Measurements from ENCODE around the gene UQCR10. TPM values are rescaled to one million over a fixed set of nuclear protein-coding genes. Genes with fewer than 3 reads are reported as not detected.

Gene UQCR10
- total RNA-seq, 1 donor from 2014 or later, result 59.2 TPM

DNA sequence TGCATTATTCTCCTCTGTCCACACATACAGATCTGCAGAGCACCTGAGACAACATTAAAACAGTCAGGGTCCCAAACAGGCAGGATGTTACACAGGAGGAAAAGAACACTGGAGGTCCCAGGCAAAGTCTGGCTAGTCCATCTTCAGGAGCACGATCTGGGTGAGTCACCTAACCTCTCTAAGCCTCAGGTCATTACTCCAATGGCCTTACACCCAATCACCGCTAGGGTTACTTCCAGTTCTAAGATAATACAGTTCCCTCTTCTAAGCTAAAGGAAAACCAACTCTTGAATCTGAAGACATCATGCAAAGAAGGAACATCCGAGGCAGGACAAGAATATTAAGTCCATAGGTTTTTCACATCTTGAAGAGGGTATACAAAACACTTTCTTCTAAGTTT is 46.4 kb downstream of the UQCR10 start:
- Mint-ChIP-seq H3K27me3 (ENCODE audit: low read depth) (no peaks in the 10 kb centered on the region), H3K4me3 (ENCODE audit: unreplicated experiment) (no peak overlapping the region), H3K4me1 (ENCODE audit: low read depth) (no peaks in the 10 kb centered on the region), H3K9me3 (ENCODE audit: low read depth) (no peaks in the 10 kb centered on the region), H3K36me3 (ENCODE audit: low read depth) (peaks cover 34% of the 10 kb centered on the region), H3K27ac (ENCODE audit: unreplicated experiment) (no peak overlapping the region)
- no peak for DNase-seq (ENCODE audit: low spot score)
- TF ChIP-seq, protein P1, sequence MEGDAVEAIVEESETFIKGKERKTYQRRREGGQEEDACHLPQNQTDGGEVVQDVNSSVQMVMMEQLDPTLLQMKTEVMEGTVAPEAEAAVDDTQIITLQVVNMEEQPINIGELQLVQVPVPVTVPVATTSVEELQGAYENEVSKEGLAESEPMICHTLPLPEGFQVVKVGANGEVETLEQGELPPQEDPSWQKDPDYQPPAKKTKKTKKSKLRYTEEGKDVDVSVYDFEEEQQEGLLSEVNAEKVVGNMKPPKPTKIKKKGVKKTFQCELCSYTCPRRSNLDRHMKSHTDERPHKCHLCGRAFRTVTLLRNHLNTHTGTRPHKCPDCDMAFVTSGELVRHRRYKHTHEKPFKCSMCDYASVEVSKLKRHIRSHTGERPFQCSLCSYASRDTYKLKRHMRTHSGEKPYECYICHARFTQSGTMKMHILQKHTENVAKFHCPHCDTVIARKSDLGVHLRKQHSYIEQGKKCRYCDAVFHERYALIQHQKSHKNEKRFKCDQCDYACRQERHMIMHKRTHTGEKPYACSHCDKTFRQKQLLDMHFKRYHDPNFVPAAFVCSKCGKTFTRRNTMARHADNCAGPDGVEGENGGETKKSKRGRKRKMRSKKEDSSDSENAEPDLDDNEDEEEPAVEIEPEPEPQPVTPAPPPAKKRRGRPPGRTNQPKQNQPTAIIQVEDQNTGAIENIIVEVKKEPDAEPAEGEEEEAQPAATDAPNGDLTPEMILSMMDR (IDR thresholded peaks at IDR 0.05), result peak; percentile 13

DNA sequence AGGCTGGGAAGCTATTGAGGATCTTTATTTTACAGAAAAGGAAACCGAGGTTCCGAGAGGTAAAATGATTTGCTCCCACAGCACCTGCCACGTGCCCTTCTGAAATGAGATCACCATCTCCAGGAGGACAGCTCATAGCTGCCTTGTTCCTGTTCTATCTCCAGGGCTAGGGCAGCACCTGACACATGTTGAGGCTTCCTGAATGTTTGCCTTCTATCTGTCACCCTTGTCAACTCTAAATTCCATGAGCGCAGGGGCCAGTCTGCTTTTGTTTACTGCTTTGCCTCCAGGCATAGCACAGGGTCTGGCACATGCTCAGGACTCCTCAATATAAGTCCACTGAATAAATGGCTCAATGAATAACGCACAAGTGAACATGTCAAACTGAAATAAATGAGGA is 46.8 kb downstream of the UQCR10 start:
- Mint-ChIP-seq H3K4me1 (ENCODE audit: low read depth) (no peaks in the 10 kb centered on the region), H3K4me3 (ENCODE audit: unreplicated experiment) (no peak overlapping the region), H3K27ac (ENCODE audit: unreplicated experiment) (no peak overlapping the region), H3K9me3 (ENCODE audit: low read depth) (no peaks in the 10 kb centered on the region), H3K27me3 (ENCODE audit: low read depth) (no peaks in the 10 kb centered on the region), H3K36me3 (ENCODE audit: low read depth) (peaks cover 38% of the 10 kb centered on the region)
- TF ChIP-seq, protein P1 (IDR thresholded peaks at IDR 0.05), result no peak
- no peak for DNase-seq (ENCODE audit: low spot score)

DNA sequence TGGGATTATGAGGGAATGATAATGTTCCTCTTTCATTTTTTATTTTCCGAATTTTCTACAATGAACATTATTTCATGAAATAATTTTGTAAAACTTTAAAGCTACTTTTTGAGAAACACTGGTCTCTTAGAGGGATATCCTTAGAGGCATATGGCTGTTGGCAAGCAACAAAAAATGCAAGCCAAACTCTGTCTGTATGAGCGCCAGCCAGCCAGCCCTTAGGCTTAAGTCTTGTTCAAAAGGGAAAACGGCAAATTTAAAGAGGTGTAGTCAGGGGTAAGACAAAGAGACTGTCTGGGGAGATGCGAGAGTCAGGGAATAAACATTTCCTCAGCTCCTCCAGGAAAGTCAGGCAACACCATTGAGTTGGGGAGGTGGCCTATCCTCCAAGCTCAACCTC is 48.4 kb downstream of the UQCR10 start:
- Mint-ChIP-seq H3K4me1 (ENCODE audit: low read depth) (no peaks in the 10 kb centered on the region), H3K4me3 (ENCODE audit: unreplicated experiment) (no peak overlapping the region), H3K27me3 (ENCODE audit: low read depth) (no peaks in the 10 kb centered on the region)

DNA sequence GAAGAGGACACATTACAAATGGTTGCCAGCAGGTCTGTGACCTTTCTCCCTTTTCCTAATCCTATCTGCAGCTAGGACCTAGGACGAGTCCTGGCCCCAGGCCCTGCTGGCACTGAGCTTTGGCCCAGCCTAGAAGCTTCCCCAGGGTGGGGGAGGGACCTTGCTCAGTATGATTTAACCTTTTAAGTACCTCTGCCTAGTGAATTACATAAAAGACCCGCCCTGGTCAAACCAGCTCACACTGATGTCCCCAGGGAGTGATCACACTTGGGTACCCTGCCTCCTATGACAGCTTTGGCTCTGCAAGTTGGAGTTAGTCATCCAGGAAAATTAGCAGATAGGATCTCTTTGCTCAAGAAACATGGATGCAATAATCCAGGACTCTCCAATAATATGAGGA is 49.0 kb downstream of the UQCR10 start:
- Mint-ChIP-seq H3K36me3 (ENCODE audit: low read depth) (peaks cover 39% of the 10 kb centered on the region), H3K4me1 (ENCODE audit: low read depth) (no peaks in the 10 kb centered on the region), H3K27me3 (ENCODE audit: low read depth) (no peaks in the 10 kb centered on the region), H3K27ac (ENCODE audit: unreplicated experiment) (no peak overlapping the region), H3K9me3 (ENCODE audit: low read depth) (no peaks in the 10 kb centered on the region), H3K4me3 (ENCODE audit: unreplicated experiment) (no peak overlapping the region)
- TF ChIP-seq, protein P1 (IDR thresholded peaks at IDR 0.05), result no peak
- no peak for DNase-seq (ENCODE audit: low spot score)

More for the DNA sequence above, 48.4 kb downstream of the UQCR10 start:
- no peak overlapping the region for H3K27ac Mint-ChIP-seq (ENCODE audit: unreplicated experiment)
- no peaks in the 10 kb centered on the region for H3K9me3 Mint-ChIP-seq (ENCODE audit: low read depth)
- TF ChIP-seq, protein P1 (IDR thresholded peaks at IDR 0.05), result no peak
- DNase-seq (ENCODE audit: low spot score), result no peak
- H3K36me3 Mint-ChIP-seq (ENCODE audit: low read depth), result peaks cover 38% of the 10 kb centered on the region

DNA sequence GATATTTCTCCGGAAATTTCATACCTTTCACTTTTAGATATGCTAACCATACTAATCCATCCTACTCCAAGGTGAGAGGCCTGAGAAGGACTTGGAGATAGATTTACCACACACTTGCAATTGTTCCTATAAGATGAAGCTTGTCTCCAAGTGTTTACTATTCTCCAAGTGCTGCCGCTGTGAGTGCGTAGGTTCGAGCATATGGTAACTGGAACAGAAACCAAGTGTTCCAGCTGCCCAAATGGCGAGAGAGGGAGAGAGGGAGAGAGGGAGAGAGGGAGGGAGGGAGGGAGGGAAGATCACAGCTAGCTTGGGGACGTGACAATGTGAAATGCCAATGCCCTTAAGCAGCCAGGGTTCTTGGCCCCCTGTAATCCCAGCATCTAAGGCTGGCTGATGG is 49.4 kb downstream of the UQCR10 start:
- DNase-seq (ENCODE audit: low spot score), result no peak
- H3K4me3 Mint-ChIP-seq (ENCODE audit: unreplicated experiment), result no peak overlapping the region
- H3K27me3 Mint-ChIP-seq (ENCODE audit: low read depth), result no peaks in the 10 kb centered on the region
- H3K36me3 Mint-ChIP-seq (ENCODE audit: low read depth), result peaks cover 42% of the 10 kb centered on the region
- H3K9me3 Mint-ChIP-seq (ENCODE audit: low read depth), result no peaks in the 10 kb centered on the region
- H3K27ac Mint-ChIP-seq (ENCODE audit: unreplicated experiment), result no peak overlapping the region
- TF ChIP-seq, protein P1 (IDR thresholded peaks at IDR 0.05), result no peak
- peaks cover 4% of the 10 kb centered on the region for H3K4me1 Mint-ChIP-seq (ENCODE audit: low read depth)

All from chondrocyte (in vitro differentiated cells).